ENCODE measurements around the gene TM4SF4.

Gene TM4SF4

DNA sequence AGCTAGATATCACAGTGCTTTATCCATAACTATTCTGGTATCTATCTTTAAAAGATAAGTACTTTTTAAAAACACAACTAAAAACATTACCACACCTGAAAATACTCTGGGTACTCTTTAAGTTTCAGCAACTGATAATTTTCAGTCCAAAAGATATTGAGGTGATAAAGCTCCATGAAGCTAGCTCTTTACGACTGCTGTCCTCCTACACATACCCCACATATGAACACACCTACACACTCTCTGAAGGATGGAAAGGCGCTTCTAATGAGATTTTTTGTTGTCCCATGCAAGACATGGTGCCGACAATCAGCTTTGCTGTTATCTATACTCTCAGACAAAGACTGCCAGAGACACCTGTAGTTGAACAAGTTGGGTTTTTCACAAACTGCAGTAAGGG is 19.1 kb upstream of the TM4SF4 start:
- DNase-seq (ENCODE audit: low read depth, low spot score): no peak

DNA sequence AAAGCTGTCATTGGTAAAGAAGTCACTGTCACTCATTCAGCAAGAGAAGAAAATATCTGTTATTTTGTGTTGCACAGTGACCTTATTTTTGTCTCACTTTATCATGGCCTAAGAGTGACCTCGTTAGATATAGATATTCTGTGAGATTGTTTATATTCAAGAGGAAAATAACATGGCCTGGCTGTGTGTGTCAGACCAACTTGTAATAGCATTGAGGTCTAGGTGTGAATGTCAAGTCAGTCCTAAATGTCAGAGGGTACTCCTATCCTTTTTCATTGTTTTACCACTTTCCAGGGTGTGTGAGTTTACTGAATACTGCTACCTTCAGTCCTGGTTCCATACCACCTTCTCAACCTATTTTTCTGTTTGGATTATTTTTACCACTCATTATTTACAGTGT is 18.5 kb upstream of the TM4SF4 start:
- no peak for DNase-seq (ENCODE audit: low read depth, low spot score)

DNA sequence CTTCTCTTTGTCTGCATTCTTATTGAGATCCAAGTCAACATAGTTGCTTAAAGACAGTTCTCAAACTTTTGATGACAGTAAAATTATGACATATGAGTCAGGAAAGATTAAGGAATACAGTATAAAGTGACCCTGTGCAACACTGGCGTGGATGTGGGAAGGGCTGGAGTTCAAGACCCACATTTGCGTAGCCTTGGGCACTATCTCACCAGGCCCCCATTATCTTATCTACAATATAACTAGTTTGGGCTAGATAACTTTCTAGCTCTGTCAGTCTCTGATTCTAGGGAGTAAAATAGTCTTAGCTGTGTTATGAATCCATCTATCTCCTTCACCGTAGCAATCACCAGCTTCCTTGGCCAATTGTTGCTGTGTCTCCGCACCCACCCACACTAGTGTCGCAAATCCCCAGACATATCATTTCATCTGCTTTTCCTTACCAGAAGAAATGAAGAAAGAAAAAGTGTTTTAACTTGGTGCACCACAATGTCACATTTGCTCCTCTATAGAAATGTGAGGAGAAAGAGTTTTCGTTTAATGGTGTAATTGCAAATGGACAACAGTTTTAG is 14.9 kb upstream of the TM4SF4 start:
- no peak for DNase-seq (ENCODE audit: low read depth, low spot score)

DNA sequence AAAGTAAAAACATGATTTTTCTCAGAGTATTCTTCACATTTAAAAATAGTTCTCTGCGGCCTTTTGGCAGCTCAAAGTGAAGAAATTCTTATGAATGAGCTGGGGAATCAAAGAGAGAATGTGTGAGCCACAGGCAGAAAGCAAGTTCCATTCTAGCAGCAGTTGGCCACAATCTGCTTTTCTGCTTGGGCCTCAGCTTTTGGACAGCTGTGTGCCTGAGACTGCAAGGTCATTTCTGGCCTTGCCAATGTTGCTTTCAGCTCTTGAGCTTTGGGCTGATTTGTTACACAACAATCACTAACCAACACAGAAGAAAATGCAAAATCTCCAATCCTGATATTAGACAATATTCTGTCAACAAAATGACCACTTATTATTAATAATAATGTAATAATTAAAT is 14.4 kb upstream of the TM4SF4 start:
- no peak for DNase-seq (ENCODE audit: low read depth, low spot score)

DNA sequence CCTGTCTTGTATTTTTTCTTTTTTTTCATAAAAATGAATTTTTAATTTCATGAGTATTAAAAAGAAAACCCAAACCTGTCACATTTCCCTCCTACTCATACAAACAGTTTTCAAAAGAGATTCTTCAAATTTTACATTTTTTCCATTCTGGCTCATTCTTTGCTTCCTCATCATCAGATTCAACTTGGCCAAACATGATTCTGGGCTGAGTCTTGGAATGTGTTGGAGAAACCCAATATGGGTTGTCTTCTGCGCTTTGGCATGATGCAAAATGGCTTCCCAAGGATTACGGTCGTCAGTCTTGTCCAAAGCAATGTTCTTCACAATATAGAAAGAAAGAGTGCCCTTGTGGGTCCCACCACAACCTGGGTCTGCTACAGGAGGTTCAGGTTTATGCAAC is 12.4 kb upstream of the TM4SF4 start:
- DNase-seq (ENCODE audit: low read depth, low spot score): no peak

DNA sequence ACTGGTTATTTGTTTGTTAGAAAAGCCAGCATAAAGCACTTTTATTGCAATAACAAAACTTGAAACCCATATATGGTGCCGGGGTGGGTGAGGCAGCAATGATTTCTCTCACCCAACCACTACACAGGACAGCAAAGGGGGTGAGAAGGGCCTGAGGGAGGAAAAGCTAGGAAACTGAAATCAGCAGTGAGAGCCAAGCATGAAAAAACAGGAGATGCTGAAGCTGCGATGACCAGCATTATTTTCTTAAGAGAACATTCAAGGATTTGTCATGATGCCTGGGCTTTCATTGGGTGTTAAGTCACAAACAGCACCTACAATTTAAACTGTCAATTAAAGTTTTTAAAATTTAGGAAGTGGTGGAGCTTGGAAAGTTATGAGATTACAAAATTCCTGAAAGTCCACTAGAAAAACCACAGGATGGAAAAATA is 11.9 kb upstream of the TM4SF4 start:
- no peak for DNase-seq (ENCODE audit: low read depth, low spot score)

DNA sequence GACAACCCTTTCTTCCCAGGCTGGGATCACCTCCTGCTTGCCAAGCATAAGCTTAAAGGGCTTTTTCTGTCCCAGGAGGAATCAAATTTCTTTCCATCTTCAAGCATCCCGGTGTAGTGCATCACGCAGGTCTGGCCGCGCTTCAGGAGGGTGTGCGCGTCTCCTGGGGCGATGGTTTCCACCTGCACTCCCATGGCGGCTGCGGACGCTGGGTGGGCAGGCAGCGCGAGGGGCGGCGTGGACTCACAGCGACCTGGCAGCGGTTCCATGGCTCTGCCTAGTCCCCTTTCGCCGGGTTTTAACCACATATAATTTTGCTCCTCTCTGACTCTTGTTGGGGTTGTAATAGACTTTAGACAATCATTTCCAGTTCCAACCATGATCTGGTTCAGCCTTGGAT is 10.6 kb upstream of the TM4SF4 start:
- no peak for DNase-seq (ENCODE audit: low read depth, low spot score)

DNA sequence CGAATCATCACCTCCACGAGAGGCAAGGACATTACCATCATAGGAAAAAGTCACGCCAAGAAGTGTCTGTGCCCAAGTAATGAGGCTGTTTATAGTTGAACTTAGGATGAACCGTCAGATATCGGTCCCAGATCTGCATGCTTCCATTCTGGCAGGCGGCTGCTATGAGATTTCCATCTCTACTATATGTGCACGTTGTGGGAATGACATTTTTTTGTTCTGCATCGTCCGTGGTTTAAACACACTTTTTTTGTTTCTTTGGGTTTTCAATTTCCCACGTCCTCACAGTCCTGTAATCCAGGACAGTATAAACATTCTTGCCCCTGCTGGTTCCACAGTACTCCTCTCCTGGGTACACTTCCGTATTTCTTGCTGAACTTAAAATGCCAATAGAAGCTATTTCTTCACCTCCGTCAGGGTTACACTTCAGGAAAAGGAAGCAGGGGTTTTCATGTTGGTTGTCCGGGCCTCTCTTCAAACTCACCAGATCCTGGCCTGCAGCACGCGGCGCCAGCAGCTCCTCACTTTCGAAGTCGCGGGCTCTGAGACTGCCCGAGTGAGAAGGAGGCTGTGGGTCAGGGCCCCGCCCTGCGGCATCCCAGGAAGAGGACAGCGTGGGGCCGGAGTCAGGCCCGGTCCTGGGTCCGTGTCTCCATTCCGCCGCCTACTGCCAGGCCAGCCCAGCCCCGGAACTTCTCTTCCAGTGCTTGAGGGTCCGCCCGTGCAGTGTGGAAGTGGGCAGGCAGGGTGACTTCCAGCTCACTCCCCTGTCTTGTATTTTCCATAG is 9.8 kb upstream of the TM4SF4 start:
- no peak for DNase-seq (ENCODE audit: low read depth, low spot score)

DNA sequence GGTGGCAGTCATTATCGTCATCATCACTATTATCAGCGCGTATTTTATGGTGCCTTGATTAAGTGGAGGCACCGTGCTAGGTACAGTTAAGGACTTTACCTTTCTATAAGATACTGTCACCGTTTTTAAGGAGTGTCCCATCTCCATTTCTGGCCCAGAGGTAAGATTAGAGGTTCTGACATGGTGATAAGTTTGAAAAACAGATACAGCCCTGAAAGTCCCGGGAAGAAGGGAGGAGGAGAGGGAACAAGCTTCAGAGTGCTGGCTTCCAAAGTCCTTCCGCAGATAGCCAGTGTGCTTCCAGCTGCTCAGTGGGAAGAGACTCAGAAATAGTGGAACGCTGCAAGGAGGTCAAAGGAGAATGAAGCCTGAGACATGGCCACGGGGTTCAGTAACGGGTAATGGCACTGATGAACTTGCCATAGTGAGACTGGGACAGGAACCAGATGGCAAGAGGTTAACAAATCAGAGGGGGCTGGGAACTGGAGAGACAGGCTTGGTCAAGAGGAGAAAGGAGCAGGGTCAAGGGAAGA is 9.1 kb upstream of the TM4SF4 start:
- no peak for DNase-seq (ENCODE audit: low read depth, low spot score)

DNA sequence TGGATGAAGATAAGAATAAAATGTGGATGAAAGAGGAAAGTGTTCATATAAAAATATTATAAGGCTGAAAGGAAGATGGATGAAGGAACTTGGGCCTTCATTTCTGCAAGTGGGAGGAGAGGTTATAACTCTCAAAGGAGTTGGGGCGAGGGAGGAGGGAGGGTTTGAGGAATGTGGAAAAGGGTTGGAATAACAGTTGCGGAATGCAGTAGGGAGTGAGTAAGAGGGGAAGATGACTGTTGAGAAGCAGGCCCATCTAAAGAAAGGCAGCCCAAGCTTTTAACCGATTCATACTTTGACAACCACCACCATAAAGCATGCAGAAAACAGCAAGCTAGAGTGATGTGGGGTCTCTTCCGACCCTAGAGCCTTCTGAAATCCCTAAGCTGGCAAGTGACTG is 8.3 kb upstream of the TM4SF4 start:
- DNase-seq (ENCODE audit: low read depth, low spot score): no peak

DNA sequence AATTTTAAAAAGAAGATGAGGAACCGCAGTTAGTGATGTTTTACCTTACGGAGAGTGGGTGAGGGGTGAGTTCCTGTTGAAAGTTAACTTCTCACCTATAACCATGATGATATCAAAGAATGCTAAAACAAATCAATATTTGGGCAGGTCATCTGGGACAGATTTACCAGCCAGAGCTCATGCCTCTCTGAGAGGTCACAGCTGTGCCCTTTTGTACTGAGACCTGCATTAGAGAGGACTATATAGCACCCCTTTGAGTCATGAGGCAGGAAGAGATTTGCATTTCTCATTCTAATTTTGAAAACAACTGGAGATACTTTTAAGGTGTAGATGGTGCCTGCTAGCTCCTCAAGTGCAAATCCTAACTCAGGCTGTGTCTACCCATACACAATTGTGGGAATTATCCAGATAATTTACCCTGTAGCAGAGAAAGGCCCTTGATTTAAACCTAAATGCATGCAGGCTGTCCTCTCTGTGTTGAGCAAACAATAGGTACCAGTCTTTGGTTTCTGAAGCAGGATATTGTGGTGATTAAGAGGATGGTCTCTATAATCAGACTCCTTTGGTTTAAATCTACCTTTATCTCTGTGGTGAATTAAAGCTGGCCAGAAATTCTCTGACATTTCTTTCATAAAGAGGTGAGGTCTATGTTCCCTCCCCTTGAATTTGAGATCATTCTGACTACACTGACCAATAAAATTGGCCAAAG is 5.8 kb upstream of the TM4SF4 start:
- no peak for DNase-seq (ENCODE audit: low read depth, low spot score)

DNA sequence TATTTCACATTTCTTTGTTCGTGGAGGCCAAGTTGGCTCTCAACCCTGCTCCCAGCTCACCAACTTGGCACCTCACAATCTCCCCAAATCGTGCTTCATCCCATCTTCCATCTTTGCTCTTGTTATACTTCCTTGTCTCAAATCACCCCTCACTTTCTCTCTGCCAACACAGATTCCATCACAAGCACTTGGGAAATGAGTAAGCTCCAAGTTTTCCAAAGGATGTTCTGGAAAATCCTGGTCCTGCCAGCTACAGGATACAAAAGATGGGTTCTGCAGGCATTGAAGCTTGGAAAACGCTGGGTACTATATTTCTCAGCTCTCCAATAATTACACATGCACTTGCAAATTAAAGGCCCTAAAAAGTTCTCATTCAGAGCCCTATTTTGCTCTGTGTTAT is 4.1 kb upstream of the TM4SF4 start:
- DNase-seq (ENCODE audit: low read depth, low spot score): no peak

DNA sequence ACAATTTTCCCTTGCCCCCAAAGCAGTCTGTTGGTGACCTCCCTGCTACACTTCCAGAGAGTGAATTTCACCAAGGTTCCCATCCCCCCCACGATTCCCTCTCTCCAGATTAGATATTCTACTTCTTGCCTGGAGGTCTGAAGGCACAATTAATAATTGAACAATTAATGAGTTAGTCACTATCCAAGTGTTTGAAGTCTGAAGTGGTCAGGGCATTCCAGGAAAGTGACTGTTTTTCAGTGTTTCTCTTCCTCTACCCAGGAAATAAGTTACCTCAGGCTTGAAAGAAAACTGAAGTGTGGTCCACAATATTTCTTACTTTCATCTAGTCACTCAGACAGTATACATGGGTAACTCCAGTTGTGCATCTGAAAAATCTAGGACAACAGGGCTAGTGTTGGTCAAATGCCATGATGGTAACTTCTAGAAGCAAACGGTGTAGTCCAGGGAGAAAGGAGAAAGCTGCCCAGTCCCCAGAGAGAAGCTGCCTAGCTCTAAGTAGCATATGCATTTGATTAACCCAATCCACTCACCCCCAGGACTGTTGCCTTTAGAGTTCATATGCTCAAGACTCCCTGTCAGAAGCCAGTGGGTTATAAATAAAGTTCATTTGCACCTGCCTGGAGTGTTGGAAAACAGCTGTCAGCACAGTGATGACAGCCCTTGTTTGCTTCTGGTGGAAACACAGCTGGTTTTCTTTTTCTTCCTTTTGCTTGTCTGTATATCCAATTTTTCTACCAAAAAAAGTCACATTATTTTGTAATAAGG is 2.3 kb upstream of the TM4SF4 start:
- no peak for DNase-seq (ENCODE audit: low read depth, low spot score)

DNA sequence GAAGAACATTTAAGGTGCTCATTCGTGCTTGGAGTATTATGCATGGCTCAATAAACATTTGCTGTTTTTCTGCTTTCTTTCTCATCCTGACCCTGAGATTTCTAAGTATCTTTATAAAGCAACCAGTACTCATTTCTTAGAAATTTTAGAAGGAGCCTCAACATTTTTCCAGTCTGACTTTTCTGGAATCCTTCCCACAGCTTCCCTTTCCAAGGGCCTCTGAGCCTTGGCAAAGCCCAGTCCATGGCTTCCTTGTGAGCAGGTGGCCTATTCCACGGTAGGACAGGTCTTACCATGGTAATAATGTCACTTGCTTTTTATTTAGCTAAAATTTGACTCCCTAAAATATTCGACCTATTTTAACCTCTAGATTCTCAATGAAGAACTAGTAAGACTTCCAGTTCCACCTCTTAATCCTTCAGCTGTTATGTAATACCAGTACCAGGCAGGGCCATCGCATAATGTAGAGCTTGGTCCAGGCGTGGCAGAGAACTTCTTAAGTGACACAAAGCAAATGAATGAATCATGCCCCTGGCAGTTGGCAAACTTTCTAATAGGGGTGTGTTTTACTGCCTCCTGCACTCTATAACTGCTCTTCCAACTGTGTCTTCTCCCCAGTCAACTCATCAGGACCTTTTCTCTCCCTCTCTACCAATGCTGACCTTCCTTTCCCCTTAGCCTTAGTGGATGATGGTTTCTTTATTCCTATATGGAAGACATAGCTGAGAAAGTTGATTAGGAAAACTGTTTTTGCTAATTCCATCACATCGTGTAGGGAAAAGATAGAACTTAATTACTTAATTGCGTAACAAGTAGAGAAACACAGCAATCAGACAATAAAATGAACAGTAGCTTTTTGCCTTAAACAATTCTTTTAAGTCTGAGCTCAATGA is 894 bp upstream of the TM4SF4 start:
- DNase-seq (ENCODE audit: low read depth, low spot score): no peak

DNA sequence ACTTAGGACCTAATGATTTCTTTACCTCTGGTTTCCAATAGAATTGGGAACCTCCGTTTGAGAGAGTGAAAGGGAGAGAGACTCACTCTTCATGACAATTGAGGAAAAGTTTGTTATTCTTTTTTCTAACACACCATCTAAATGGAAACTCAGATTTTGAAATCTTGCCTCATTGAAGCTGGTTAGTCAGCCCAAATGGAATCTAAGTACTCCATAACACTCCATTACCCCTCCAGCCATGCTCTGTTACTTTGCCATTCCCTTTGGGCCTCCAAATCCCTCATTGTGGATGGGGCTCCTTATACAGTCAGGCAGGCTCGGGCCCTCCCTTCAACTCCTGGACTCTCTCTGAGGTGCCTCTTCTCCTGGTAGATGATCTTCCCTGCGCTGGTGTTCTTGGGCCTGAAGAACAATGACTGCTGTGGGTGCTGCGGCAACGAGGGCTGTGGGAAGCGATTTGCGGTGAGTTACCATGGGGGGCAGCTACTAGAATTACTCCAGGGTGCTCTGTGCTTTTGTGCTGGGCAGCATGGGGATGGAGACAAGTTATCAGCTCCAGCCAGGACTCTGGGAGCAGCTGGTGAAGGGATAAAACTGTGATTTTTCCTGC is 1.1 kb downstream of the TM4SF4 start:
- no peak for DNase-seq (ENCODE audit: low read depth, low spot score)

DNA sequence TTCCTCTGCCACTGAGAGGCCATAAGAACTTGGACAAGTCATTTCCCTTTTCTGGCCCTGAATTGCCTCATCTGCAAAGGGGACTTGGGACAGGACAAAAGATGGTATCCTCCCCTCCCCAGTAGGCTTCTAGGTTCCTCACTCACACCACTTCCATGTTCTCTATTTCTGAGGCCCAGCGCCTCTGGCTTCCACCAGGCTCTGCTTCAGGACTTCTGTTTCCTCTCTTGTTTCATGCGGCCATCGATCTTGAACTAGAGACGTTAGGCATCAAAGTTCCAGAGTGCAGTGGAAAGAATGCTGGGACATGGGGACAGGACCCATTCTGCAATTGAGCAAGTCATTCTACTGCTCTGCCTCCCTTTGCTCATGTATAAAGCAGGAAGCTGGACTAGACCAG is 1.7 kb downstream of the TM4SF4 start:
- DNase-seq (ENCODE audit: low read depth, low spot score): no peak

DNA sequence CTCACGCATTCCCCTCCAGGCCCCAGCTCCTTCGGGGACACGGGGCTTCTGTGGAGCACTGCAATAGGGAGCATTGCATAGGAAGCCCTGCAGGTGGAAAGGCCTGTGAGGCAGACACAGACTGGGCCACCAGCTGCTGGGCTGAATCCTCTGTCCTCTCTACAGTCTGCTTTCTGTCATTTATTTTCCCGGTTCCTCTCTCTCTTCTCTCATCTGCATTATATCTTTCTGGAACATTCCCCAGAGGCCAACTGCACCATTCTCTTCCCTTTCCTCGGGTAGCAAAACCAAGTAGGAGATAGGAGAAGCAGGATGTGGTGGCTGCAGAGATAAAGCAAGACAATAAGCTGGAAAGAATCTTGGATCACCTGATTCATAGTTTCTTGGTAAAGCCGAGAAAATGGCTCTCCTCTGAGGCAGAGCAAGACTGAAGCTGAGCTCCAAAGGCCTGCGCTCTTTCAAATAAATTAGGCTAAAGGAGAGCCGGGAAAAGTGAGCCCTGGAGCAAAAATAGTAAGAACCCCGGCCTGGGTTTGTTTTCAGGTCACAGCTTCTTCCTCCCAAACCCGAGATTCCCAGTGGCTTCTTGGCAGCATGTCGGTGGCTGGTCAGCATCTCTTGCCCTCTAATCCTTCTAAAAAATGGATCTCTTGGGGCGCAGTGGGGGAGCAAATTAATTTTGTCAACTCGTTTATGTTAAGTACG is 5.3 kb downstream of the TM4SF4 start:
- DNase-seq (ENCODE audit: low read depth, low spot score): no peak

DNA sequence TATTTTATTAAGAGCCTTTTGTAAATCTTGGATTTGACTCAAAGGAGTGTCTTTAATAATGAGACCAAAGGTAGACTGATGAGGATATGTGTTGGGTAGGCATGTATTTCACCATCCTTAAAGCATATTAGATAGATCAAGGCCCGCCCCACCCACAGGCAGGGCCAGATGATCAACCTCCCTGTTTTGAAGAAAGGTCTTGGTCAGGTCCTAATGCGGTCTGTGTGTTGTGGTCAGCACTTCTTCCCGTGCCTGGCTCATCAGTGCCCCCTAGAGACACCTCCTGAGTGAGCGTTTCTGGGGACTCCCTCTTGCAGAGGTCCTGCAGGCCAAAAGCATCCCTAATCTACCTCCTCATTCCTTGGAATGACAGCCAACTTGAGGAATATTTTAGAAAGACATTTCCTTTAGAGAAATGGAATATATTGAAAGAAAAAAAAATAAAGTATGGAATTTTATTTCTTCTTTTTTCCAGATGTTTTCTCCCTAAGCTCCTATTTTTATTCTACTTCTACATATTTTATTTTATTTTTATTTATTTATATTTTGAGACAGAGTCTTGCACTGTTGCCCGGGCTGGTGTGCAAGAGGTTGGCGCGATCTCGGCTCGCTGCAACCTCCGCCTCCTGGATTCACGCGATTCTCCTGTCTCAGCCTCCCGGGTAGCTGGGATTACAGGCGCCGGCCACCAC is 6.0 kb downstream of the TM4SF4 start:
- DNase-seq (ENCODE audit: low read depth, low spot score): peak; percentile 56

DNA sequence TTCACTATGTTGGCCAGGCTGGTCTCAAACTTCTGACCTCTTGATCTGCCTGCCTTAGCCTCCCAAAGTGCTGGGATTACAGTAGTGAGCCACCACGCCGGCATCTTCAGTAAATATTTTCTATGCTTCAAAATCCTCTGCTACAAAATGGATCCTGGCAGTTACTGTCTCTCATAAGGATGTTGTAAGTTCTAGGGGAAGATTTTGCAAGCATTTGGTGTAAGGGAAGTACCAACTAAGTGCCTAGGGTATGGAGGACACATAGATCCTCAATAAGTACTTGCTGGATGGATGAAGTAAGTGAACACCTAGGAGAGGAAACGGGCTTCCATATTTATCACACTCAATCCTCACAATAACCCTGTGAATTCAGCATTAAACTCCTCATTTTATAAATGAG is 6.6 kb downstream of the TM4SF4 start:
- no peak for DNase-seq (ENCODE audit: low read depth, low spot score)

All from iPS DF 19.7 (cell line).